ENCODE measurements around the gene RSBN1L. TPM values are rescaled to one million over a fixed set of nuclear protein-coding genes. Genes with fewer than 3 reads are reported as not detected.

RSBN1L gene
- polyA plus RNA-seq, 1 of the 3 experiments (the other 2 are of a cell fraction), result 6.5 TPM

DNA sequence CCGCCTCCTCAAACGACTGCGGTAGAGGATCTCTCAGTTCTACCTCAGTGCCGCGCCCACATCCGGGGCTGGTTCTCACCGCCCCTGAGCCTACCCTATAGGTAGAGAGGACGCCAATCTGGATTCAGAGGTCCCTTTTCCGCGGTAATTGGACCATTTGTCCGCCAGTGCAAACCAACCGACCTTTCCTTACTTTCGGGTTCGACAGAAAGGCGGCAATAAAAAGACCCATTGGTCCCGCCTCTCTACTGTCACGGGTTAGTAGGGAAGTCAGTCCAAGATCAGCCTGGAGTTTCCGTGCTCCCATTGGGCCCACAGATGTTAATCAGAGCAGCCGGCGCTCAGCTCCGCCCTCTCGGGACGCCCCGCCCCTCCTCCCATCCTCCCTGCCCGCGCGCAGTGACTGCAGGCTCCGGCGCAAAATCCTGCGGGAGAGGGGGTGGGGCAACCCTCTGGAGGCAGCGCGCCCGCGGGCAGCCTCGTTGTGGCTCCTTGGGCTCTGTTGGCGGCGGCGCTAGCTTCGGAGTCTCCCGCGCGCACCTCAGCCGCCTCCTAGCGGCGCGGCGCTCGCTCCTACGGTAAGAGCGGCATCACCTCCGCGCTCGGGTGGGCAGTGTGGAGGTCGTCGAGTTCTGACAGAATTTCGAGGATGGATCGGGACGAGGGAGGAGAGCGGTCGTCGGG is 102.3 kb downstream of the RSBN1L start, which contains the start of the genes PHTF2 and TMEM60:
Gene PHTF2 (plus strand): TSS at position 380 of the 684 bp plus-strand sequence.
Gene TMEM60 (minus strand): TSS at position 41 of the 684 bp plus-strand sequence. CDS start 4,061 bp downstream, outside the sequence.
- WGBS (ENCODE audit: low lambda C conversion rate), result under 1% methylated on average over 29 of the region's 61 CpGs
- CTCF ChIA-PET, result interaction anchor here (0.6 to 3.0 kb wide), 23 partner anchors 15 to 972 kb away, joined by 3 to 9 read pairs (median 4); no protein-coding TSS in a partner anchor
- Histone ChIP-seq H3K4me3 (ENCODE audit: low read depth in 2 of 2, low read length in 1 of 2) (peak within 1 kb of the TSS; percentile 87 to 93), H3K36me3 (replicated peaks in 1 of 2; ENCODE audit: control insufficient read depth in 1 of 2, insufficient read depth in 2 of 2, low read length in 1 of 2) (peaks cover 12 to 18% of the 10 kb centered on the region in 2 experiments), H3K27me3 (ENCODE audit: insufficient read depth) (no peaks in the 10 kb centered on the region), H2AFZ (ENCODE audit: low read depth) (peak within 1 kb of the TSS; percentile 88), H3K9me3 (no peaks in the 10 kb centered on the region), H3K9ac (peak within 1 kb of the TSS; percentile 83), H3K4me2 (peak within 1 kb of the TSS; percentile 89), H4K20me1 (ENCODE audit: insufficient read depth) (0 out of 2 replicates have a peak, but pooled peaks cover 4% of the 10 kb centered on the region), H3F3A (replicated peaks; ENCODE audit: insufficient read depth) (peaks cover 13% of the 10 kb centered on the region), H3K79me2 (ENCODE audit: insufficient read depth) (peaks cover 92% of the 10 kb centered on the region), H3K9me2 (no peaks in the 10 kb centered on the region), H3K4me1 (ENCODE audit: control insufficient read depth in 1 of 2, insufficient read depth in 2 of 2, low read depth in 1 of 2, low read length in 1 of 2) (peaks cover 9 to 18% of the 10 kb centered on the region in 2 experiments; a peak in 3 of 4 replicates), H3K27ac (ENCODE audit: low read depth in 2 of 2, low read length in 1 of 2) (peak within 1 kb of the TSS; percentile 84 to 94)
- peak; percentile 98 for DNase-seq
- POLR2A ChIA-PET, result interaction anchor here (1.0 to 1.4 kb wide), 3 partner anchors 15 to 101 kb away, joined by 3 to 7 read pairs (median 3); partner anchors contain the start of gene RSBN1L
- no peak; the same call in 1 of the 2 replicates for TF ChIP-seq RFX5 (IDR thresholded peaks at IDR 0.05; ENCODE audit: low read length)
- TF ChIP-seq, protein P1, sequence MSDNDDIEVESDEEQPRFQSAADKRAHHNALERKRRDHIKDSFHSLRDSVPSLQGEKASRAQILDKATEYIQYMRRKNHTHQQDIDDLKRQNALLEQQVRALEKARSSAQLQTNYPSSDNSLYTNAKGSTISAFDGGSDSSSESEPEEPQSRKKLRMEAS (IDR thresholded peaks at IDR 0.05; ENCODE audit: low read depth), result peak; percentile 85
- TF ChIP-seq, protein P2, sequence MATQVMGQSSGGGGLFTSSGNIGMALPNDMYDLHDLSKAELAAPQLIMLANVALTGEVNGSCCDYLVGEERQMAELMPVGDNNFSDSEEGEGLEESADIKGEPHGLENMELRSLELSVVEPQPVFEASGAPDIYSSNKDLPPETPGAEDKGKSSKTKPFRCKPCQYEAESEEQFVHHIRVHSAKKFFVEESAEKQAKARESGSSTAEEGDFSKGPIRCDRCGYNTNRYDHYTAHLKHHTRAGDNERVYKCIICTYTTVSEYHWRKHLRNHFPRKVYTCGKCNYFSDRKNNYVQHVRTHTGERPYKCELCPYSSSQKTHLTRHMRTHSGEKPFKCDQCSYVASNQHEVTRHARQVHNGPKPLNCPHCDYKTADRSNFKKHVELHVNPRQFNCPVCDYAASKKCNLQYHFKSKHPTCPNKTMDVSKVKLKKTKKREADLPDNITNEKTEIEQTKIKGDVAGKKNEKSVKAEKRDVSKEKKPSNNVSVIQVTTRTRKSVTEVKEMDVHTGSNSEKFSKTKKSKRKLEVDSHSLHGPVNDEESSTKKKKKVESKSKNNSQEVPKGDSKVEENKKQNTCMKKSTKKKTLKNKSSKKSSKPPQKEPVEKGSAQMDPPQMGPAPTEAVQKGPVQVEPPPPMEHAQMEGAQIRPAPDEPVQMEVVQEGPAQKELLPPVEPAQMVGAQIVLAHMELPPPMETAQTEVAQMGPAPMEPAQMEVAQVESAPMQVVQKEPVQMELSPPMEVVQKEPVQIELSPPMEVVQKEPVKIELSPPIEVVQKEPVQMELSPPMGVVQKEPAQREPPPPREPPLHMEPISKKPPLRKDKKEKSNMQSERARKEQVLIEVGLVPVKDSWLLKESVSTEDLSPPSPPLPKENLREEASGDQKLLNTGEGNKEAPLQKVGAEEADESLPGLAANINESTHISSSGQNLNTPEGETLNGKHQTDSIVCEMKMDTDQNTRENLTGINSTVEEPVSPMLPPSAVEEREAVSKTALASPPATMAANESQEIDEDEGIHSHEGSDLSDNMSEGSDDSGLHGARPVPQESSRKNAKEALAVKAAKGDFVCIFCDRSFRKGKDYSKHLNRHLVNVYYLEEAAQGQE (IDR thresholded peaks at IDR 0.05; ENCODE audit: low read depth, low read length), result peak; percentile 72; the same call in 1 of the 2 replicates
- TF ChIP-seq, protein P3, sequence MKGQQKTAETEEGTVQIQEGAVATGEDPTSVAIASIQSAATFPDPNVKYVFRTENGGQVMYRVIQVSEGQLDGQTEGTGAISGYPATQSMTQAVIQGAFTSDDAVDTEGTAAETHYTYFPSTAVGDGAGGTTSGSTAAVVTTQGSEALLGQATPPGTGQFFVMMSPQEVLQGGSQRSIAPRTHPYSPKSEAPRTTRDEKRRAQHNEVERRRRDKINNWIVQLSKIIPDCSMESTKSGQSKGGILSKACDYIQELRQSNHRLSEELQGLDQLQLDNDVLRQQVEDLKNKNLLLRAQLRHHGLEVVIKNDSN (IDR thresholded peaks at IDR 0.05; ENCODE audit: borderline replicate concordance, low read depth), result no peak; the same call in 1 of the 2 replicates
- peak; percentile 50 for TF ChIP-seq SMC3 (IDR thresholded peaks at IDR 0.05; ENCODE audit: low read depth, low read length)
- no peak for TF ChIP-seq FOXM1 (IDR thresholded peaks at IDR 0.05; ENCODE audit: low read depth)
- TF ChIP-seq, protein P4, sequence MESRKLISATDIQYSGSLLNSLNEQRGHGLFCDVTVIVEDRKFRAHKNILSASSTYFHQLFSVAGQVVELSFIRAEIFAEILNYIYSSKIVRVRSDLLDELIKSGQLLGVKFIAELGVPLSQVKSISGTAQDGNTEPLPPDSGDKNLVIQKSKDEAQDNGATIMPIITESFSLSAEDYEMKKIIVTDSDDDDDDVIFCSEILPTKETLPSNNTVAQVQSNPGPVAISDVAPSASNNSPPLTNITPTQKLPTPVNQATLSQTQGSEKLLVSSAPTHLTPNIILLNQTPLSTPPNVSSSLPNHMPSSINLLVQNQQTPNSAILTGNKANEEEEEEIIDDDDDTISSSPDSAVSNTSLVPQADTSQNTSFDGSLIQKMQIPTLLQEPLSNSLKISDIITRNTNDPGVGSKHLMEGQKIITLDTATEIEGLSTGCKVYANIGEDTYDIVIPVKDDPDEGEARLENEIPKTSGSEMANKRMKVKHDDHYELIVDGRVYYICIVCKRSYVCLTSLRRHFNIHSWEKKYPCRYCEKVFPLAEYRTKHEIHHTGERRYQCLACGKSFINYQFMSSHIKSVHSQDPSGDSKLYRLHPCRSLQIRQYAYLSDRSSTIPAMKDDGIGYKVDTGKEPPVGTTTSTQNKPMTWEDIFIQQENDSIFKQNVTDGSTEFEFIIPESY (IDR thresholded peaks at IDR 0.05; ENCODE audit: borderline replicate concordance, low read depth), result 0 out of 2 replicates have a peak, but pooled peaks have one; percentile 60
- TF ChIP-seq RCOR1 (IDR thresholded peaks at IDR 0.05; ENCODE audit: low read length), result no peak
- peak; percentile 89 for TF ChIP-seq SIN3A (IDR thresholded peaks at IDR 0.05; ENCODE audit: borderline replicate concordance, low read depth, low read length)
- no peak; the same call in 1 of the 2 replicates for TF ChIP-seq NFIC (IDR thresholded peaks at IDR 0.05; ENCODE audit: borderline replicate concordance)
- no peak; the same call in 1 of the 2 replicates for TF ChIP-seq FOSL2 (IDR thresholded peaks at IDR 0.05; ENCODE audit: borderline replicate concordance, low read depth)
- TF ChIP-seq, protein P5, sequence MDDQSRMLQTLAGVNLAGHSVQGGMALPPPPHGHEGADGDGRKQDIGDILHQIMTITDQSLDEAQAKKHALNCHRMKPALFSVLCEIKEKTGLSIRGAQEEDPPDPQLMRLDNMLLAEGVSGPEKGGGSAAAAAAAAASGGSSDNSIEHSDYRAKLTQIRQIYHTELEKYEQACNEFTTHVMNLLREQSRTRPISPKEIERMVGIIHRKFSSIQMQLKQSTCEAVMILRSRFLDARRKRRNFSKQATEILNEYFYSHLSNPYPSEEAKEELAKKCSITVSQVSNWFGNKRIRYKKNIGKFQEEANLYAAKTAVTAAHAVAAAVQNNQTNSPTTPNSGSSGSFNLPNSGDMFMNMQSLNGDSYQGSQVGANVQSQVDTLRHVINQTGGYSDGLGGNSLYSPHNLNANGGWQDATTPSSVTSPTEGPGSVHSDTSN (IDR thresholded peaks at IDR 0.05), result peak; percentile 100
- TF ChIP-seq TCF12 (IDR thresholded peaks at IDR 0.05), result peak; percentile 36; the same call in 1 of the 2 replicates
- no peak for TF ChIP-seq JUND (IDR thresholded peaks at IDR 0.05)
- no peak; the same call in 1 of the 2 replicates for TF ChIP-seq FOXJ3 (CRISPR knock-in tag; IDR thresholded peaks at IDR 0.05)
- no peak for TF ChIP-seq RXRA (IDR thresholded peaks at IDR 0.05; ENCODE audit: borderline replicate concordance, low read depth)
- peak; percentile 74; the same call in 1 of the 2 replicates for TF ChIP-seq MXI1 (IDR thresholded peaks at IDR 0.05; ENCODE audit: low read depth, low read length)
- TF ChIP-seq, protein P6, sequence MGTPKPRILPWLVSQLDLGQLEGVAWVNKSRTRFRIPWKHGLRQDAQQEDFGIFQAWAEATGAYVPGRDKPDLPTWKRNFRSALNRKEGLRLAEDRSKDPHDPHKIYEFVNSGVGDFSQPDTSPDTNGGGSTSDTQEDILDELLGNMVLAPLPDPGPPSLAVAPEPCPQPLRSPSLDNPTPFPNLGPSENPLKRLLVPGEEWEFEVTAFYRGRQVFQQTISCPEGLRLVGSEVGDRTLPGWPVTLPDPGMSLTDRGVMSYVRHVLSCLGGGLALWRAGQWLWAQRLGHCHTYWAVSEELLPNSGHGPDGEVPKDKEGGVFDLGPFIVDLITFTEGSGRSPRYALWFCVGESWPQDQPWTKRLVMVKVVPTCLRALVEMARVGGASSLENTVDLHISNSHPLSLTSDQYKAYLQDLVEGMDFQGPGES (IDR thresholded peaks at IDR 0.05; ENCODE audit: low read depth, low read length), result peak; percentile 96
- TF ChIP-seq POLR2AphosphoS5 (IDR thresholded peaks at IDR 0.05; ENCODE audit: low read depth, low read length), result peak; percentile 67
- peak; percentile 70 for TF ChIP-seq NRF1 (IDR thresholded peaks at IDR 0.05; ENCODE audit: low read depth, low read length)
- TF ChIP-seq, protein P7, sequence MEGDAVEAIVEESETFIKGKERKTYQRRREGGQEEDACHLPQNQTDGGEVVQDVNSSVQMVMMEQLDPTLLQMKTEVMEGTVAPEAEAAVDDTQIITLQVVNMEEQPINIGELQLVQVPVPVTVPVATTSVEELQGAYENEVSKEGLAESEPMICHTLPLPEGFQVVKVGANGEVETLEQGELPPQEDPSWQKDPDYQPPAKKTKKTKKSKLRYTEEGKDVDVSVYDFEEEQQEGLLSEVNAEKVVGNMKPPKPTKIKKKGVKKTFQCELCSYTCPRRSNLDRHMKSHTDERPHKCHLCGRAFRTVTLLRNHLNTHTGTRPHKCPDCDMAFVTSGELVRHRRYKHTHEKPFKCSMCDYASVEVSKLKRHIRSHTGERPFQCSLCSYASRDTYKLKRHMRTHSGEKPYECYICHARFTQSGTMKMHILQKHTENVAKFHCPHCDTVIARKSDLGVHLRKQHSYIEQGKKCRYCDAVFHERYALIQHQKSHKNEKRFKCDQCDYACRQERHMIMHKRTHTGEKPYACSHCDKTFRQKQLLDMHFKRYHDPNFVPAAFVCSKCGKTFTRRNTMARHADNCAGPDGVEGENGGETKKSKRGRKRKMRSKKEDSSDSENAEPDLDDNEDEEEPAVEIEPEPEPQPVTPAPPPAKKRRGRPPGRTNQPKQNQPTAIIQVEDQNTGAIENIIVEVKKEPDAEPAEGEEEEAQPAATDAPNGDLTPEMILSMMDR (IDR thresholded peaks at IDR 0.05), result peak; percentile 71
